ENCODE results near the gene DCAF15.

GRCh38 chr19:13918726-13919411 lies 33.4 kb upstream of the DCAF15 start:
- TF ChIP-seq CTCF (IDR thresholded peaks at IDR 0.05) (no peak), POLR2A (IDR thresholded peaks at IDR 0.05) (no peak)
